IMR-90 (cell line): Measurements from ENCODE around the gene FXYD6. TPM values are rescaled to one million over a fixed set of nuclear protein-coding genes. Genes with fewer than 3 reads are reported as not detected.

ENCODE experiments used
- ATAC-seq: fragments of 200-7000 bp; cut with Tn5 transposase; 2 replicates; pipeline ENCODE4 v1.9.1; 2020; ENCODE audit warnings: low read depth, mild to moderate bottlenecking, moderate library complexity
- BruUV-seq: library from RNA; stranded (reverse); fragments of 400-500 nt; replicated peaks from 2 replicates; lab custom pipeline; 2021; lab: Mats Ljungman, UMichigan
- CTCF ChIA-PET: fragments of 300-600 bp; formaldehyde crosslinking; extraction: SDS; loops from one replicate; lab custom pipeline; 2021; ENCODE audit warnings: antibody characterized with exemption; lab: Yijun Ruan, JAX
- POLR2A ChIA-PET: fragments of 300-600 bp; sonication (Branson Sonifier 250); formaldehyde crosslinking; loops from one replicate; lab custom pipeline; 2022; ENCODE audit warnings: antibody characterized with exemption; ENCODE audit not compliant: unreplicated experiment; lab: Charles Lee
- DNase-seq: peaks from one replicate; pipeline ENCODE4 v3.0.0; 2013
- H2AFZ ChIP-seq: replicated peaks from 2 replicates; pipeline ENCODE3; 2013; ENCODE audit warnings: low read length, mild to moderate bottlenecking; ENCODE audit not compliant: poor library complexity
- H2AK5ac ChIP-seq: 2 replicates; pipeline ENCODE4 v1.6.1; 2013; ENCODE audit warnings: low read depth, low read length, inconsistent platforms
- H2AK9ac ChIP-seq: replicated peaks from 2 replicates; pipeline ENCODE3; 2013; ENCODE audit warnings: mild to moderate bottlenecking, low read depth, low read length, moderate library complexity; ENCODE audit not compliant: poor library complexity
- H2BK120ac ChIP-seq: 2 replicates; pipeline ENCODE4 v1.6.1; 2013; ENCODE audit warnings: low read depth, low read length, inconsistent platforms
- H2BK15ac ChIP-seq: 3 replicates; pipeline ENCODE4 v1.6.1; 2013; ENCODE audit warnings: low read depth, low read length, inconsistent platforms
- H2BK20ac ChIP-seq: 2 replicates; pipeline ENCODE4 v1.6.1; 2013; ENCODE audit warnings: low read depth, mild to moderate bottlenecking, inconsistent platforms, low read length, moderate library complexity
- H2BK5ac ChIP-seq: 2 replicates; pipeline ENCODE4 v1.6.1; 2013; ENCODE audit warnings: mild to moderate bottlenecking, low read depth, low read length, inconsistent platforms; ENCODE audit not compliant: poor library complexity, severe bottlenecking
- H3K14ac ChIP-seq: replicated peaks from 2 replicates; pipeline ENCODE4 v1.6.1; 2013; ENCODE audit warnings: low read depth, low read length, inconsistent platforms
- H3K18ac ChIP-seq: 2 replicates; pipeline ENCODE4 v1.6.1; 2013; ENCODE audit warnings: low read depth, low read length, control low read depth
- H3K23ac ChIP-seq: 2 replicates; pipeline ENCODE4 v1.6.1; 2013; ENCODE audit warnings: low read depth, low read length, inconsistent platforms
- H3K27ac ChIP-seq: 2 replicates; pipeline ENCODE4 v1.5.1; 2013; ENCODE audit warnings: mild to moderate bottlenecking, control low read depth, low read length; ENCODE audit not compliant: insufficient read depth
- H3K27me3 ChIP-seq: 2 replicates; pipeline ENCODE4 v1.6.1; 2013; ENCODE audit warnings: low read length; ENCODE audit not compliant: control insufficient read depth, insufficient read depth
- H3K36me3 ChIP-seq: 2 replicates; pipeline ENCODE4 v1.6.1; 2013; ENCODE audit warnings: low read length, mixed read lengths; ENCODE audit not compliant: control insufficient read depth, insufficient read depth
- H3K4ac ChIP-seq: 2 replicates; pipeline ENCODE4 v1.6.1; 2013; ENCODE audit warnings: low read depth, low read length, inconsistent platforms
- H3K4me1 ChIP-seq: 2 replicates; pipeline ENCODE4 v1.6.1; 2013; ENCODE audit warnings: low read length, mixed read lengths; ENCODE audit not compliant: control insufficient read depth, insufficient read depth
- H3K4me2 ChIP-seq: 2 replicates; pipeline ENCODE4 v1.6.1; 2013; ENCODE audit warnings: low read depth, mild to moderate bottlenecking, control low read depth, low read length, moderate library complexity
- H3K4me3 ChIP-seq: 2 replicates; pipeline ENCODE4 v1.5.1; 2013; ENCODE audit warnings: low read depth, mild to moderate bottlenecking, control low read depth, low read length, moderate library complexity; ENCODE audit not compliant: insufficient read depth
- H3K56ac ChIP-seq: 2 replicates; pipeline ENCODE4 v1.6.1; 2013; ENCODE audit warnings: low read length, inconsistent platforms; ENCODE audit not compliant: insufficient read depth; ENCODE audit errors: extremely low read depth
- H3K79me1 ChIP-seq, 2 experiments: 2 replicates each; pipeline ENCODE4 v1.6.1; 2013; ENCODE audit warnings: low read length in 2 of 2, inconsistent platforms in 1 of 2, low read depth in 1 of 2
- H3K9ac ChIP-seq: 2 replicates; pipeline ENCODE4 v1.6.1; 2013; ENCODE audit warnings: low read depth, low read length, control low read depth
- H3K9me1 ChIP-seq: 2 replicates; pipeline ENCODE4 v1.6.1; 2013; ENCODE audit warnings: low read length, inconsistent platforms; ENCODE audit not compliant: insufficient read depth
- H3K9me3 ChIP-seq: 2 replicates; pipeline ENCODE4 v1.6.1; 2013; ENCODE audit warnings: low read length; ENCODE audit not compliant: control insufficient read depth, insufficient read depth
- H4K20me1 ChIP-seq: 2 replicates; pipeline ENCODE4 v1.6.1; 2013; ENCODE audit warnings: low read length, inconsistent platforms; ENCODE audit not compliant: insufficient read depth
- H4K5ac ChIP-seq: 2 replicates; pipeline ENCODE4 v1.6.1; 2013; ENCODE audit warnings: mild to moderate bottlenecking, low read depth, low read length, control low read depth
- H4K8ac ChIP-seq, 2 experiments: 2 replicates each; pipeline ENCODE4 v1.6.1; 2013; ENCODE audit warnings: low read depth in 2 of 2, low read length in 2 of 2, control low read depth in 1 of 2, inconsistent platforms in 1 of 2
- H4K91ac ChIP-seq: 2 replicates; pipeline ENCODE4 v1.6.1; 2013; ENCODE audit warnings: low read depth, low read length, inconsistent platforms; ENCODE audit not compliant: insufficient read depth
- WGBS, 2 experiments: methylation state at CpG; one replicate each; pipeline versions ENCODE4 v1.1.5 to v1.1.7; 2013; ENCODE audit warnings: missing lambda C conversion rate in 2 of 2; ENCODE audit not compliant: insufficient read length in 1 of 2; ENCODE audit errors: extremely low coverage in 2 of 2; 5-methylcytosine and 5-hydroxymethylcytosine counted together
- dilution Hi-C: fragments of 300-500 bp; cut with HindIII; formaldehyde crosslinking; loops from one replicate; pipeline ENCODE4 v1.14.3; 2018; ENCODE audit warnings: low sequenced_read_pairs; ENCODE audit not compliant: unreplicated experiment
- in situ Hi-C: fragments of 300-500 bp; cut with MboI; formaldehyde crosslinking; loops from 3 replicates; pipeline ENCODE4 v1.14.3; 2019; ENCODE audit warnings: low sequenced_read_pairs, inconsistent platforms, mixed read lengths
- intact Hi-C: fragments of 100-400 bp; cut with micrococcal nuclease; formaldehyde crosslinking; loops from 2 replicates; pipeline ENCODE4 v1.10.0; 2022
- polyA plus RNA-seq, 3 experiments: library from polyadenylated mRNA; depleted of rRNA; stranded (reverse); fragments of >200 nt; gene quantifications; 2 replicates each; pipeline ENCODE4 v1.2.3, GENCODE V29; 2012; ENCODE audit warnings: low replicate concordance in 1 of 3
- total RNA-seq: library from RNA; depleted of rRNA; stranded (reverse); fragments of >200 nt; gene quantifications from 2 replicates; pipeline ENCODE4 v1.2.3, GENCODE V29; 2012
- TF ChIP-seq, protein P1 (sequence below): conservative IDR thresholded peaks from 2 replicates; pipeline ENCODE4 v1.5.1; 2012; ENCODE audit warnings: mild to moderate bottlenecking, low read depth, low read length, improper control_type of control experiment

FXYD6 gene
- total and polyA plus RNA-seq, 2 of the 4 experiments (the other 2 are of a cell fraction) = 0.32 TPM; not detected in 1

DNA sequence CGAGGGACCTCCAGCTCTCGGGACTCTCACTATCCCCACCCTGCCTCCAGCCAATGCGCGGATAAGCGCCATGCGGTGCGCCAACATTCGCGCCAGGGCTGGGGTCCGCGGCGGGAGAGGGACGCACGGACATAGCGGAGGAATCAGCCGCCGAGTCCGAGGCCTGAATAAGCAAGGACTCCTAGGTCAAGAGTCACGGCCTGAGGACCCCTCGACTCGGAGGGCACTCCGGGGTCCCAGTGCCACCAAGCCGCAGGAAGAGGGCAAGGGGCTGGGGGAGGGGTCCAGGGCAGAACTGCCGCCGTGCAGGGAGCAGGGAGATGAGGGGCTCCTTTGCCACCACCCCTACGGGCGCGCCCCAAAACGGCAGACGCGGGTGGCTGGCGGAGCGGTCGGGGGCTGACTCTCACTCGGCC, 80.0 kb downstream of the FXYD6 start:
- Histone ChIP-seq H3K4me1 (no peaks in the 10 kb centered on the region), H4K8ac (no peak overlapping the region), H3K27me3 (peaks cover 57% of the 10 kb centered on the region), H3K4me2 (no peak overlapping the region), H4K91ac (no peak overlapping the region), H3K9me1 (no peaks in the 10 kb centered on the region), H2BK15ac (no peak overlapping the region), H2AK9ac (no peak overlapping the region), H3K14ac (no peak overlapping the region), H3K4me3 (no peak overlapping the region), H2AFZ (no peak overlapping the region), H3K18ac (no peak overlapping the region), H3K56ac (no peak overlapping the region), H4K5ac (no peak overlapping the region), H3K23ac (no peak overlapping the region), H4K20me1 (no peaks in the 10 kb centered on the region), H2BK5ac (no peak overlapping the region), H3K9ac (no peak overlapping the region), H2BK120ac (no peak overlapping the region), H3K79me1 (no peaks in the 10 kb centered on the region), H2AK5ac (no peak overlapping the region), H3K4ac (no peak overlapping the region), H3K27ac (no peak overlapping the region), H3K9me3 (no peaks in the 10 kb centered on the region), H3K36me3 (no peaks in the 10 kb centered on the region), H2BK20ac (no peak overlapping the region)
- TF ChIP-seq, protein P1, sequence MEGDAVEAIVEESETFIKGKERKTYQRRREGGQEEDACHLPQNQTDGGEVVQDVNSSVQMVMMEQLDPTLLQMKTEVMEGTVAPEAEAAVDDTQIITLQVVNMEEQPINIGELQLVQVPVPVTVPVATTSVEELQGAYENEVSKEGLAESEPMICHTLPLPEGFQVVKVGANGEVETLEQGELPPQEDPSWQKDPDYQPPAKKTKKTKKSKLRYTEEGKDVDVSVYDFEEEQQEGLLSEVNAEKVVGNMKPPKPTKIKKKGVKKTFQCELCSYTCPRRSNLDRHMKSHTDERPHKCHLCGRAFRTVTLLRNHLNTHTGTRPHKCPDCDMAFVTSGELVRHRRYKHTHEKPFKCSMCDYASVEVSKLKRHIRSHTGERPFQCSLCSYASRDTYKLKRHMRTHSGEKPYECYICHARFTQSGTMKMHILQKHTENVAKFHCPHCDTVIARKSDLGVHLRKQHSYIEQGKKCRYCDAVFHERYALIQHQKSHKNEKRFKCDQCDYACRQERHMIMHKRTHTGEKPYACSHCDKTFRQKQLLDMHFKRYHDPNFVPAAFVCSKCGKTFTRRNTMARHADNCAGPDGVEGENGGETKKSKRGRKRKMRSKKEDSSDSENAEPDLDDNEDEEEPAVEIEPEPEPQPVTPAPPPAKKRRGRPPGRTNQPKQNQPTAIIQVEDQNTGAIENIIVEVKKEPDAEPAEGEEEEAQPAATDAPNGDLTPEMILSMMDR = no peak
- in situ Hi-C loops (no loop called here), intact Hi-C loops (no loop called here), dilution Hi-C loops (no loop called here)
- no TSS peak for BruUV-seq
- ChIA-PET POLR2A (no interaction called here), CTCF (no interaction called here)
- ATAC-seq = no peak
- 2% methylated on average over 11 of the region's 35 CpGs; no CpG with 5 or more reads in 1 of the 2 experiments for WGBS, 2 experiments
- DNase-seq = no peak
